Measurements from ENCODE around the gene MPC1.
"Not testable (repeated sequence)": the region's sequence is repeated elsewhere in the genome, so short reads cannot be mapped to it uniquely, and the experiment has no call there.

MPC1 gene

GRCh38 chr6:166379103-166379586 lies 3.6 kb downstream of the MPC1 start:
- DNase-seq: no peak

GRCh38 chr6:166377721-166378120 lies 5.0 kb downstream of the MPC1 start:
- DNase-seq: no peak

GRCh38 chr6:166375013-166375412 lies 7.7 kb downstream of the MPC1 start:
- no peak for DNase-seq

- DNase-seq: no peak
Measured at GRCh38 chr6:166370489-166370888, 12.3 kb downstream of the MPC1 start.

GRCh38 chr6:166369782-166370181 lies 13.0 kb downstream of the MPC1 start:
- no peak for DNase-seq

- DNase-seq: no peak
Measured at GRCh38 chr6:166366921-166367320, 15.8 kb downstream of the MPC1 start.

- no peak for DNase-seq
Measured at GRCh38 chr6:166365806-166366205, 16.9 kb downstream of the MPC1 start.

- no peak for DNase-seq
Measured at GRCh38 chr6:166365221-166365620, 17.5 kb downstream of the MPC1 start.

- no peak for DNase-seq
Measured at GRCh38 chr6:166364456-166364855, 18.3 kb downstream of the MPC1 start.

GRCh38 chr6:166362427-166362826 lies 20.3 kb downstream of the MPC1 start:
- DNase-seq: not testable (repeated sequence)

- DNase-seq: no peak
Measured at GRCh38 chr6:166361077-166361429, 21.7 kb downstream of the MPC1 start.

- DNase-seq: no peak
Measured at GRCh38 chr6:166360243-166361076, 22.3 kb downstream of the MPC1 start.

GRCh38 chr6:166355552-166355951 lies 27.2 kb downstream of the MPC1 start:
- no peak for DNase-seq

GRCh38 chr6:166354965-166355364 lies 27.8 kb downstream of the MPC1 start:
- DNase-seq: no peak

GRCh38 chr6:166354143-166354542 lies 28.6 kb downstream of the MPC1 start:
- no peak for DNase-seq

- DNase-seq: no peak
Measured at GRCh38 chr6:166353507-166353906, 29.2 kb downstream of the MPC1 start.

- DNase-seq: no peak
Measured at GRCh38 chr6:166352923-166353322, 29.8 kb downstream of the MPC1 start.

- peak; percentile 20 for DNase-seq
Measured at GRCh38 chr6:166351715-166352285, 30.9 kb downstream of the MPC1 start.

- no peak for DNase-seq
Measured at GRCh38 chr6:166348305-166348949, 34.3 kb downstream of the MPC1 start.

GRCh38 chr6:166346965-166347364 lies 35.8 kb downstream of the MPC1 start:
- DNase-seq: no peak

- no peak for DNase-seq
Measured at GRCh38 chr6:166346449-166346848, 36.3 kb downstream of the MPC1 start.

- DNase-seq: not testable (repeated sequence)
Measured at GRCh38 chr6:166345672-166346071, 37.1 kb downstream of the MPC1 start.

- DNase-seq: not testable (repeated sequence)
Measured at GRCh38 chr6:166344921-166345320, 37.8 kb downstream of the MPC1 start.

GRCh38 chr6:166344240-166344639 lies 38.5 kb downstream of the MPC1 start:
- DNase-seq: no peak

All from NCI-H2029 (cell line).